Kidney (tissue), 14 donors: Measurements from ENCODE around the gene NEUROG3. TPM values are rescaled to one million over a fixed set of nuclear protein-coding genes. Genes with fewer than 3 reads are reported as not detected.
A peak's percentile ranks its signal among the peaks of the same experiment; 100 is the strongest.

Experiments
- DNase-seq, 5 donors: peaks; one replicate each; pipeline ENCODE4 v3.0.0-alpha.2; 2013 to 2020
- FAIRE-seq: peaks from 2 replicates; lab custom pipeline; 2012; peaks lifted over from hg19 to GRCh38; lab: Jason Lieb, UNC
- H3K27ac ChIP-seq, 2 donors: one replicate each; pipeline ENCODE4 v1.7.0; 2013; ENCODE audit warnings: low read depth in 2 of 2, low read length in 2 of 2, inconsistent platforms in 1 of 2
- H3K27me3 ChIP-seq: one replicate; pipeline ENCODE4 v1.7.1; 2013; ENCODE audit warnings: low read length, inconsistent platforms; ENCODE audit not compliant: control insufficient read depth, insufficient read depth
- H3K36me3 ChIP-seq, 3 donors: one replicate each; pipeline versions ENCODE4 v1.7.0 to v1.7.1; 2013; ENCODE audit warnings: low read length in 3 of 3, control low read depth in 1 of 3, inconsistent platforms in 1 of 3; ENCODE audit not compliant: insufficient read depth in 3 of 3, control insufficient read depth in 2 of 3
- H3K4me1 ChIP-seq, 3 donors: one replicate each; pipeline versions ENCODE4 v1.7.0 to v1.7.1; 2013; ENCODE audit warnings: low read length in 3 of 3, inconsistent platforms in 1 of 3, low read depth in 1 of 3; ENCODE audit not compliant: control insufficient read depth in 2 of 3, insufficient read depth in 2 of 3
- H3K4me3 ChIP-seq, 3 donors: one replicate each; pipeline versions ENCODE4 v1.7.0 to v1.8.1; 2013; ENCODE audit warnings: low read length in 3 of 3, control low read depth in 1 of 3, inconsistent platforms in 1 of 3
- H3K9ac ChIP-seq, 3 donors: one replicate each; pipeline versions ENCODE4 v1.7.0 to v1.7.1; 2013; ENCODE audit warnings: low read length in 3 of 3, control low read depth in 1 of 3, inconsistent platforms in 1 of 3
- H3K9me3 ChIP-seq, 3 donors: one replicate each; pipeline versions ENCODE4 v1.7.0 to v1.7.1; 2013; ENCODE audit warnings: low read length in 3 of 3, control low read depth in 1 of 3, inconsistent platforms in 1 of 3; ENCODE audit not compliant: control insufficient read depth in 2 of 3, insufficient read depth in 1 of 3
- intact Hi-C: fragments of 100-400 bp; cut with DNase I; formaldehyde crosslinking; loops from one replicate; pipeline ENCODE4 v1.11.1; 2022
- polyA plus RNA-seq: library from polyadenylated mRNA; stranded (reverse); fragments of 350-450 nt; fragmentation: Illumina TruSeq; extraction: RNeasy Lipid Tissue Mini Kit (QIAGEN cat#74804); gene quantifications from one replicate; pipeline ENCODE4 v1.2.3, GENCODE V29; 2014; ENCODE audit warnings: low read depth, low replicate concordance; ENCODE audit not compliant: insufficient read depth
- total RNA-seq: library from RNA; stranded (reverse); fragmentation: NEBNext Ultra II Directional; extraction: Animal tissue kit (Norgen Biotek cat#: 25700); gene quantifications from one replicate; pipeline ENCODE4 v1.2.1, GENCODE V29; 2021
- TF ChIP-seq, protein P1 (sequence below): IDR thresholded peaks from 3 replicates; pipeline ENCODE4 v1.5.1; 2012; ENCODE audit warnings: mild to moderate bottlenecking, moderate library complexity, borderline replicate concordance; ENCODE audit not compliant: insufficient read depth; ENCODE audit errors: extremely low read depth
- donor health status: control.
- donor health status: control.
- donor health status: control.
- donor health status: control.
- donor health status: control.
- donor health status: DM: yes; HTN: yes; CAD: no.
- donor health status: Normal renal cell carcinoma (clear cell type).

NEUROG3 gene
- total and polyA plus RNA-seq, 2 donors from 2014 or later = not detected

DNA sequence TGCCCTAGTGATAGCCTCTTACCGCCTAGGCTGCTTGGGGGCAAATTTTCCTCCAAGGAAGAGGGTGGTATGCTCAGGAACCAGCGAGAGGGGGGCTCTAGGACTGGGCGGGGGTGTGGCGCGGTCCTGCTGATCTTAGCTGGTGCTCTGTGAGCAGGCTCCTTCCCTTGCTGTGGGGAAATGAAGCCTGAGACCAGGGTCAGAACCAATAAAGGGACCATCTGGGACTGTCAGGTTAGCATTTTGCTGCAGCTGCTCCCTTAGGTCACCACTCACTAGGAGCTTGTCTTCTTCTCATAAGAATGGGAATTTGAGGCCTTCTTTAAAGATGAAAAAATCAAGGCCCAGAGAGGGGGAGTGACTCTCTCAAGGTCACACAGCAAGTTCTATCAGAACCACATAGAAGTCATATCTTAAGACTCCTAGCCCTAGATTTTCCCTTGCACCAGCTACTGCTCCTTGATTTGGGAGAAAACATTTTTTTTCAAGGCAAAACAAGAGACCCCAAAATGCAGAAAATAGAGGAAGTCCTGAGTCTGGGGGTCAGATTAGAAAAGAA is 2.0 kb upstream of the NEUROG3 start:
- Histone ChIP-seq H3K36me3 (no peaks in the 10 kb centered on the region), H3K9ac (no peak overlapping the region), H3K4me1 (no peaks in the 10 kb centered on the region), H3K4me3 (no peak overlapping the region), H3K27me3 (peaks cover 36% of the 10 kb centered on the region), H3K27ac (no peak overlapping the region), H3K9me3 (no peaks in the 10 kb centered on the region)
- TF ChIP-seq, protein P1, sequence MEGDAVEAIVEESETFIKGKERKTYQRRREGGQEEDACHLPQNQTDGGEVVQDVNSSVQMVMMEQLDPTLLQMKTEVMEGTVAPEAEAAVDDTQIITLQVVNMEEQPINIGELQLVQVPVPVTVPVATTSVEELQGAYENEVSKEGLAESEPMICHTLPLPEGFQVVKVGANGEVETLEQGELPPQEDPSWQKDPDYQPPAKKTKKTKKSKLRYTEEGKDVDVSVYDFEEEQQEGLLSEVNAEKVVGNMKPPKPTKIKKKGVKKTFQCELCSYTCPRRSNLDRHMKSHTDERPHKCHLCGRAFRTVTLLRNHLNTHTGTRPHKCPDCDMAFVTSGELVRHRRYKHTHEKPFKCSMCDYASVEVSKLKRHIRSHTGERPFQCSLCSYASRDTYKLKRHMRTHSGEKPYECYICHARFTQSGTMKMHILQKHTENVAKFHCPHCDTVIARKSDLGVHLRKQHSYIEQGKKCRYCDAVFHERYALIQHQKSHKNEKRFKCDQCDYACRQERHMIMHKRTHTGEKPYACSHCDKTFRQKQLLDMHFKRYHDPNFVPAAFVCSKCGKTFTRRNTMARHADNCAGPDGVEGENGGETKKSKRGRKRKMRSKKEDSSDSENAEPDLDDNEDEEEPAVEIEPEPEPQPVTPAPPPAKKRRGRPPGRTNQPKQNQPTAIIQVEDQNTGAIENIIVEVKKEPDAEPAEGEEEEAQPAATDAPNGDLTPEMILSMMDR = no peak
- no peak for DNase-seq
- no peak for FAIRE-seq
- intact Hi-C loops = no loop called here

DNA sequence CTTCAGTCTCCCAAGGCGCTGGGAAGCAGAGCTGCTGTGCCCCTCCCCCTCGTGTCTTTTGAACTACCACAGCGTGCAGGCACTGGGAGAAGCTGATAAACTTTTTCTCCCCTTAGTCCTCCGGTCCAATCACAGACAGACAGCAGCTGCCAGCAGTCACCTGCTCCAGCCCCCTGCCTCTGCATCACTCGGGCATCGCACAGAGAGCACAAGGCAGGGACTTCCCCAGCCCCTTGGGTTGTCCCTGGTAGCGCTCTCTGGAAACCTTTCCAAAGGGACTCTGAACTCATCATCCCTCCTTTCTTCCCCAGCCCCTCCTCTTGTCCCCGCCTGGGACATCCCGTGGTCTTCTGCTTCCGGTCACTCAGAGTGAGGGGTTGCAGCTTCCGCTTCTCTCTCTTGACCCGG is 1.4 kb upstream of the NEUROG3 start:
- Histone ChIP-seq H3K9me3 (no peaks in the 10 kb centered on the region), H3K27ac (no peak overlapping the region), H3K4me1 (no peaks in the 10 kb centered on the region), H3K36me3 (no peaks in the 10 kb centered on the region), H3K4me3 (no peak overlapping the region), H3K27me3 (peaks cover 38% of the 10 kb centered on the region), H3K9ac (no peak overlapping the region)
- intact Hi-C loops = no loop called here
- DNase-seq (peak in 1 of 5 donors; percentile 27), FAIRE-seq (no peak)
- TF ChIP-seq, protein P1 = no peak

DNA sequence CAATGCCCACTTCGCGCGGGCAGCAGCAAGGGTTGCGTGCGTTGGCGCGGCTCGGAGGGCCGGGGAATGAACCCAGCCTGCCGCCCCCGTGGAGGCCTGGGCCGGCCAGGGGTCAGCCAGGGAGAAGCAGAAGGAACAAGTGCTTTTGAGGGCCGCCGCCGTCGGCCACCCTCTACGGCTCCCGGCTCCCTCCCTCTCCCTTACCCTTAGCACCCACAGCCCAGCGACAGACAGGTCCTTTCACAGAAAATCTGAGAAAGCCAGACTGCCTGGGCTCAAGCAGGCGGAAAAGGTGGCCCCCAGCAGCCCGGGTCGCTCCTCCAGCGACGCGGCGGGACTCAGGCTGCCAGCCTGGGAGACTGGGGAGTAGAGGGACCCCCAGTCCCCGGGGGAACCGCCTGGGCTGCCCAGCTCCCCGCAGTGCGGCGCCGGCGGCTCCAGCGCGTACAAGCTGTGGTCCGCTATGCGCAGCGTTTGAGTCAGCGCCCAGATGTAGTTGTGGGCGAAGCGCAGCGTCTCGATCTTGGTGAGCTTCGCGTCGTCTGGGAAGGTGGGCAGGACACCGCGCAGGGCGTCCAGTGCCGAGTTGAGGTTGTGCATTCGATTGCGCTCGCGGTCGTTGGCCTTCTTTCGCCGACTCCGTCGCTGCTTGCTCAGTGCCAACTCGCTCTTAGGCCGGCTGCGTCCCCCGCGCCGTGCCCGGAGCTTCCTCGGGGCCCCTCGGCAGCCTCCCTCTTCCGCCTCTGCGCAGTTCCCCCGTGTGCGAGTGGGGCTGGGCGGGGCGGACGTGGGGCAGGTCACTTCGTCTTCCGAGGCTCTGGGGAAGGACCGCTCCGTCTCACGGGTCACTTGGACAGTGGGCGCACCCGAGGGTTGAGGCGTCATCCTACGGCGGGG is 815 bp downstream of the NEUROG3 start:
- no peak overlapping the region for H3K9ac ChIP-seq
- TF ChIP-seq, protein P1 = no peak
- DNase-seq = peak in 1 of 5 donors; percentile 16
- no peak for FAIRE-seq
- intact Hi-C loops = no loop called here
- no peaks in the 10 kb centered on the region for H3K36me3 ChIP-seq
- no peaks in the 10 kb centered on the region for H3K4me1 ChIP-seq
- H3K4me3 ChIP-seq = no peak overlapping the region
- no peaks in the 10 kb centered on the region for H3K9me3 ChIP-seq
- no peak overlapping the region for H3K27ac ChIP-seq
- peaks cover 48% of the 10 kb centered on the region for H3K27me3 ChIP-seq
